ENCODE measurements around the gene ECSCR. TPM values are rescaled to one million over a fixed set of nuclear protein-coding genes. Genes with fewer than 3 reads are reported as not detected.
"Not testable (repeated sequence)": the region's sequence is repeated elsewhere in the genome, so short reads cannot be mapped to it uniquely, and the experiment has no call there.

The ECSCR gene
- 10 to 100 TPM; 58.1 to 76.8 (median 67.5) TPM for polyA plus RNA-seq (ENCODE audit: insufficient read depth in 1 of 5, insufficient read length in 5 of 5, low replicate concordance in 1 of 5)
- long read RNA-seq, donor 1, transcript ECSCR-201 (10 exons, 1,035 nt), result major isoform, 16 of 22 reads
- long read RNA-seq, donor 1, partial matches to known transcripts, result 6 of 22 reads
- long read RNA-seq, donor 1, other reads (novel, unspliced or antisense), result 0 of 22 reads
- long read RNA-seq, donor 2, transcript ECSCR-201 (10 exons, 1,035 nt), result major isoform, 15 of 15 reads
- long read RNA-seq, donor 2, partial matches to known transcripts, result 0 of 15 reads
- long read RNA-seq, donor 2, other reads (novel, unspliced or antisense), result 0 of 15 reads
- long read RNA-seq, donor 3, transcript ECSCR-201 (10 exons, 1,035 nt), result major isoform, 13 of 22 reads
- long read RNA-seq, donor 3, partial matches to known transcripts, result 9 of 22 reads
- long read RNA-seq, donor 3, other reads (novel, unspliced or antisense), result 0 of 22 reads
- long read RNA-seq, donor 4, transcript ECSCR-201 (10 exons, 1,035 nt), result major isoform, 13 of 13 reads
- long read RNA-seq, donor 4, partial matches to known transcripts, result 0 of 13 reads
- long read RNA-seq, donor 4, other reads (novel, unspliced or antisense), result 0 of 13 reads
- long read RNA-seq, donor 5, transcript ECSCR-201 (10 exons, 1,035 nt), result major isoform, 28 of 28 reads
- long read RNA-seq, donor 5, partial matches to known transcripts, result 0 of 28 reads
- long read RNA-seq, donor 5, other reads (novel, unspliced or antisense), result 0 of 28 reads
- long read RNA-seq, donor 6, transcript ECSCR-201 (10 exons, 1,035 nt), result major isoform, 17 of 17 reads
- long read RNA-seq, donor 6, partial matches to known transcripts, result 0 of 17 reads
- long read RNA-seq, donor 6, other reads (novel, unspliced or antisense), result 0 of 17 reads
- long read RNA-seq, donor 7, transcript ECSCR-201 (10 exons, 1,035 nt), result major isoform, 11 of 11 reads
- long read RNA-seq, donor 7, partial matches to known transcripts, result 0 of 11 reads
- long read RNA-seq, donor 7, other reads (novel, unspliced or antisense), result 0 of 11 reads
- long read RNA-seq, donor 8, transcript ECSCR-201 (10 exons, 1,035 nt), result major isoform, 12 of 12 reads
- long read RNA-seq, donor 8, partial matches to known transcripts, result 0 of 12 reads
- long read RNA-seq, donor 8, other reads (novel, unspliced or antisense), result 0 of 12 reads

- DNase-seq, result no peak
These were observed at the start of gene ECSCR for GRCh38 chr5:139462586-139463276. Gene ECSCR (minus strand): TSS chr5:139462743. CDS start chr5:139462670, 73 bp downstream.

GRCh38 chr5:139504722-139505121 is 42.2 kb upstream of the ECSCR start:
- DNase-seq, result not testable (repeated sequence)

- not testable (repeated sequence) for DNase-seq
These were observed 41.3 kb upstream of the ECSCR start for GRCh38 chr5:139503879-139504278.

- not testable (repeated sequence) for DNase-seq
These were observed 40.7 kb upstream of the ECSCR start for GRCh38 chr5:139503036-139503817.

- no peak for DNase-seq
These were observed 38.8 kb upstream of the ECSCR start for GRCh38 chr5:139501381-139501780.

GRCh38 chr5:139495638-139496435 is 33.3 kb upstream of the ECSCR start:
- no peak for DNase-seq

GRCh38 chr5:139494832-139495231 is 32.3 kb upstream of the ECSCR start:
- DNase-seq, result no peak

GRCh38 chr5:139494256-139494655 is 31.7 kb upstream of the ECSCR start:
- no peak for DNase-seq

GRCh38 chr5:139492700-139493192 is 30.2 kb upstream of the ECSCR start:
- DNase-seq, result no peak

- no peak for DNase-seq
These were observed 25.7 kb upstream of the ECSCR start for GRCh38 chr5:139488260-139488659.

- DNase-seq, result no peak
These were observed 23.7 kb upstream of the ECSCR start for GRCh38 chr5:139486201-139486600.

- DNase-seq, result not testable (repeated sequence)
These were observed 20.3 kb upstream of the ECSCR start for GRCh38 chr5:139482890-139483208.

GRCh38 chr5:139482050-139482889 is 19.7 kb upstream of the ECSCR start, which contains the start of gene STING1:
Gene STING1 (minus strand): TSS chr5:139482758. CDS start chr5:139481704, 1,054 bp downstream.
- peak; percentile 87 to 90 for DNase-seq

GRCh38 chr5:139481580-139482049 is 19.1 kb upstream of the ECSCR start:
- DNase-seq, result no peak

- DNase-seq, result no peak
These were observed 18.6 kb upstream of the ECSCR start for GRCh38 chr5:139481122-139481533.

- DNase-seq, result not testable (repeated sequence)
These were observed 17.2 kb upstream of the ECSCR start for GRCh38 chr5:139479729-139480128.

- not testable (repeated sequence) for DNase-seq
These were observed 16.3 kb upstream of the ECSCR start for GRCh38 chr5:139478657-139479423.

All from right lung (tissue), 10 donors.